ENCODE results near the gene RNF10.

GRCh38 chr12:120508537-120508936 lies 25.6 kb upstream of the RNF10 start:
- TF ChIP-seq SP2 (IDR thresholded peaks at IDR 0.05; ENCODE audit: extremely low read depth, low read depth, low read length, poor library complexity, severe bottlenecking) = no peak
- TF ChIP-seq, protein P1, sequence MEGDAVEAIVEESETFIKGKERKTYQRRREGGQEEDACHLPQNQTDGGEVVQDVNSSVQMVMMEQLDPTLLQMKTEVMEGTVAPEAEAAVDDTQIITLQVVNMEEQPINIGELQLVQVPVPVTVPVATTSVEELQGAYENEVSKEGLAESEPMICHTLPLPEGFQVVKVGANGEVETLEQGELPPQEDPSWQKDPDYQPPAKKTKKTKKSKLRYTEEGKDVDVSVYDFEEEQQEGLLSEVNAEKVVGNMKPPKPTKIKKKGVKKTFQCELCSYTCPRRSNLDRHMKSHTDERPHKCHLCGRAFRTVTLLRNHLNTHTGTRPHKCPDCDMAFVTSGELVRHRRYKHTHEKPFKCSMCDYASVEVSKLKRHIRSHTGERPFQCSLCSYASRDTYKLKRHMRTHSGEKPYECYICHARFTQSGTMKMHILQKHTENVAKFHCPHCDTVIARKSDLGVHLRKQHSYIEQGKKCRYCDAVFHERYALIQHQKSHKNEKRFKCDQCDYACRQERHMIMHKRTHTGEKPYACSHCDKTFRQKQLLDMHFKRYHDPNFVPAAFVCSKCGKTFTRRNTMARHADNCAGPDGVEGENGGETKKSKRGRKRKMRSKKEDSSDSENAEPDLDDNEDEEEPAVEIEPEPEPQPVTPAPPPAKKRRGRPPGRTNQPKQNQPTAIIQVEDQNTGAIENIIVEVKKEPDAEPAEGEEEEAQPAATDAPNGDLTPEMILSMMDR (IDR thresholded peaks at IDR 0.05 in 2 of 3, conservative IDR thresholded peaks at IDR 0.05 in 1 of 3; ENCODE audit: insufficient read depth in 2 of 3, low read depth in 1 of 3, low read length in 3 of 3) = no peak
- no peak for TF ChIP-seq ZNF274 (IDR thresholded peaks at IDR 0.05; ENCODE audit: borderline replicate concordance, low read depth, low read length)
- TF ChIP-seq HIVEP1 (CRISPR knock-in tag; IDR thresholded peaks at IDR 0.05) = no peak
- TF ChIP-seq EZH2 (IDR thresholded peaks at IDR 0.05; ENCODE audit: borderline replicate concordance, low read depth, low read length) = no peak
- TF ChIP-seq POLR2A (conservative IDR thresholded peaks at IDR 0.05) = no peak
- no peak for TF ChIP-seq RAD51 (IDR thresholded peaks at IDR 0.05; ENCODE audit: borderline replicate concordance, low read depth)

All from K562 (cell line).